Lung (tissue), 12 donors: Measurements from ENCODE around the gene SDC4. TPM values are rescaled to one million over a fixed set of nuclear protein-coding genes. Genes with fewer than 3 reads are reported as not detected.

ENCODE experiments used
- ATAC-seq: fragments of 200-7000 bp; cut with Tn5 transposase; one replicate; pipeline ENCODE4 v1.9.1; 2020; ENCODE audit warnings: moderate number of reproducible peaks; ENCODE audit not compliant: insufficient read depth, low FRiP score
- DNase-seq, 3 donors: peaks; one replicate each; pipeline ENCODE4 v3.0.0-alpha.2; 2013 to 2017
- H3K27ac ChIP-seq, 2 donors: one replicate each; pipeline ENCODE4 v1.5.1; 2013; ENCODE audit warnings: mild to moderate bottlenecking in 2 of 2, moderate library complexity in 2 of 2, control low read depth in 1 of 2, inconsistent platforms in 1 of 2, low read depth in 1 of 2, low read length in 1 of 2
- H3K27me3 ChIP-seq, 3 donors: one replicate each; pipeline ENCODE4 v1.5.1; 2013; ENCODE audit warnings: low read length in 2 of 3; ENCODE audit not compliant: control insufficient read depth in 3 of 3, insufficient read depth in 3 of 3
- H3K36me3 ChIP-seq, 4 donors: one replicate each; pipeline ENCODE4 v1.5.1; 2013; ENCODE audit warnings: low read length in 4 of 4, mild to moderate bottlenecking in 1 of 4, moderate library complexity in 1 of 4; ENCODE audit not compliant: control insufficient read depth in 4 of 4, insufficient read depth in 4 of 4
- H3K4me1 ChIP-seq, 5 donors: one replicate each; pipeline ENCODE4 v1.5.1; 2013; ENCODE audit warnings: low read length in 5 of 5, mild to moderate bottlenecking in 2 of 5, moderate library complexity in 1 of 5; ENCODE audit not compliant: control insufficient read depth in 5 of 5, insufficient read depth in 5 of 5
- H3K4me3 ChIP-seq: one replicate; pipeline ENCODE4 v1.5.1; 2013; ENCODE audit warnings: mild to moderate bottlenecking, control low read depth, moderate library complexity
- H3K9ac ChIP-seq, 2 donors: one replicate each; pipeline ENCODE4 v1.5.1; 2013; ENCODE audit warnings: low read length in 2 of 2, control low read depth in 1 of 2; ENCODE audit not compliant: insufficient read depth in 1 of 2
- H3K9me3 ChIP-seq, 4 donors: one replicate each; pipeline ENCODE4 v1.5.1; 2013; ENCODE audit warnings: low read length in 3 of 4, mild to moderate bottlenecking in 1 of 4, moderate library complexity in 1 of 4; ENCODE audit not compliant: control insufficient read depth in 4 of 4, insufficient read depth in 3 of 4
- WGBS, 2 donors: extraction: QIAGEN DNeasy Blood & Tissue Kit; methylation state at CpG; one replicate each; pipeline ENCODE4 v1.1.7; 2013; 5-methylcytosine and 5-hydroxymethylcytosine counted together
- polyA plus RNA-seq, 2 donors: library from polyadenylated mRNA; stranded (reverse); fragments of 200-250 nt; gene quantifications; one replicate each; pipeline ENCODE4 v1.2.1, GENCODE V29; 2013
- total RNA-seq, 2 donors: library from RNA; depleted of rRNA in 1 of 2; stranded (reverse); fragments of >200 nt in 1 of 2; gene quantifications; one replicate each; pipeline ENCODE4 v1.2.1, GENCODE V29; 2014 to 2021
- TF ChIP-seq, protein P1 (sequence below): IDR thresholded peaks from 2 replicates; pipeline ENCODE4 v1.5.1; 2012; ENCODE audit warnings: mild to moderate bottlenecking; ENCODE audit errors: control extremely low read depth, extremely low read depth
- donor health status: control.
- donor health status: control.
- donor health status: Bipolar disorder and iron deficiency.
- donor health status: healthy.
- donor health status: DM: yes; HTN: yes; CAD: no.

SDC4 gene
- total and polyA plus RNA-seq, 4 donors = 239 to 313 (median 254) TPM

- ATAC-seq = no peak
- H3K4me3 ChIP-seq = no peak overlapping the region
- no peak for DNase-seq
- TF ChIP-seq, protein P1, sequence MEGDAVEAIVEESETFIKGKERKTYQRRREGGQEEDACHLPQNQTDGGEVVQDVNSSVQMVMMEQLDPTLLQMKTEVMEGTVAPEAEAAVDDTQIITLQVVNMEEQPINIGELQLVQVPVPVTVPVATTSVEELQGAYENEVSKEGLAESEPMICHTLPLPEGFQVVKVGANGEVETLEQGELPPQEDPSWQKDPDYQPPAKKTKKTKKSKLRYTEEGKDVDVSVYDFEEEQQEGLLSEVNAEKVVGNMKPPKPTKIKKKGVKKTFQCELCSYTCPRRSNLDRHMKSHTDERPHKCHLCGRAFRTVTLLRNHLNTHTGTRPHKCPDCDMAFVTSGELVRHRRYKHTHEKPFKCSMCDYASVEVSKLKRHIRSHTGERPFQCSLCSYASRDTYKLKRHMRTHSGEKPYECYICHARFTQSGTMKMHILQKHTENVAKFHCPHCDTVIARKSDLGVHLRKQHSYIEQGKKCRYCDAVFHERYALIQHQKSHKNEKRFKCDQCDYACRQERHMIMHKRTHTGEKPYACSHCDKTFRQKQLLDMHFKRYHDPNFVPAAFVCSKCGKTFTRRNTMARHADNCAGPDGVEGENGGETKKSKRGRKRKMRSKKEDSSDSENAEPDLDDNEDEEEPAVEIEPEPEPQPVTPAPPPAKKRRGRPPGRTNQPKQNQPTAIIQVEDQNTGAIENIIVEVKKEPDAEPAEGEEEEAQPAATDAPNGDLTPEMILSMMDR = no peak
- H3K9ac ChIP-seq = no peak overlapping the region
- H3K27ac ChIP-seq = peak overlapping the region; percentile 84 to 89
- WGBS, 2 donors = 62 to 75% methylated on average over 5 of the region's 5 CpGs
- H3K4me1 ChIP-seq = peaks cover 3 to 38% (median 18%) of the 10 kb centered on the region in 5 donors
- H3K27me3 ChIP-seq = no peaks in the 10 kb centered on the region
- no peaks in the 10 kb centered on the region for H3K9me3 ChIP-seq
- H3K36me3 ChIP-seq = peaks cover 0 to 10% (median 2%) of the 10 kb centered on the region in 4 donors
Measured at GRCh38 chr20:45340236-45340847, 7.9 kb downstream of the SDC4 start.

DNA sequence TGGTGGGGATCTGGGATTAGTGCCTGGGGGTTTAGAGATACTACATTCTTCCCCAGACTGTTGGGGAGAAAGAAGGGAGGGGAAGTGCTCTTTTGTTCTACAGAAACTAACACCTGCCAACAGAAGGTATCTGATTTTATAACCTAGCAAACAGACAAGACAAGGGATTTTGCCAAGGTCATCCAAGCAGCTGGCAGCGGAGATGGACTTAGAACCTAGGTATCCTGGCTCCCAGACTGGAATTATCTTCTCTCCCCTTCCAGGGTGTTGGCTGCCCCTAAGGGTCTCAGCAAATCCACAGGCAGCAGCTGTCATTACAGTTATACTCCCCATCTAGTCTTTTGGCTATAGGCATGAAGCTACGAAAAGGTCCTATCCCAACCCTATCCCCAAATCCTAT is 8.4 kb downstream of the SDC4 start:
- no peak for ATAC-seq
- 95 to 96% methylated on average over 2 of the region's 2 CpGs for WGBS, 2 donors
- Histone ChIP-seq H3K4me1 (peaks cover 3 to 38% (median 16%) of the 10 kb centered on the region in 5 donors), H3K4me3 (no peak overlapping the region), H3K27ac (peak overlapping the region; percentile 84 to 89), H3K36me3 (peaks cover 0 to 13% (median 6%) of the 10 kb centered on the region in 4 donors), H3K9me3 (no peaks in the 10 kb centered on the region), H3K9ac (no peak overlapping the region), H3K27me3 (no peaks in the 10 kb centered on the region)
- DNase-seq = no peak
- TF ChIP-seq, protein P1 = no peak

GRCh38 chr20:45339084-45339483 is 9.1 kb downstream of the SDC4 start:
- DNase-seq (no peak), ATAC-seq (no peak)
- Histone ChIP-seq H3K36me3 (peaks cover 0 to 15% (median 8%) of the 10 kb centered on the region in 4 donors), H3K27me3 (no peaks in the 10 kb centered on the region), H3K9ac (no peak overlapping the region), H3K27ac (peak overlapping the region; percentile 84 to 89), H3K4me1 (peaks cover 3 to 33% (median 16%) of the 10 kb centered on the region in 5 donors), H3K4me3 (no peak overlapping the region), H3K9me3 (no peaks in the 10 kb centered on the region)
- TF ChIP-seq, protein P1 = no peak
- WGBS, 2 donors = 76 to 91% methylated on average over 6 of the region's 6 CpGs
